Caco-2 (cell line): ENCODE measurements around the gene SPEM1. TPM values are rescaled to one million over a fixed set of nuclear protein-coding genes. Genes with fewer than 3 reads are reported as not detected.
A peak's percentile ranks its signal among the peaks of the same experiment; 100 is the strongest.

Experiments used
- BruUV-seq: library from RNA; stranded (reverse); fragments of 400-500 nt; replicated peaks from 2 replicates; lab custom pipeline; 2021; lab: Mats Ljungman, UMichigan
- CTCF ChIA-PET: fragments of 300-600 bp; sonication (Branson Sonifier 250); formaldehyde crosslinking; loops from one replicate; lab custom pipeline; 2022; ENCODE audit warnings: antibody characterized with exemption; lab: Charles Lee
- POLR2A ChIA-PET: fragments of 300-600 bp; sonication (Branson Sonifier 250); formaldehyde crosslinking; loops from one replicate; lab custom pipeline; 2022; ENCODE audit warnings: antibody characterized with exemption; lab: Charles Lee
- DNase-seq, 2 experiments: peaks; one replicate each; pipeline versions ENCODE4 v3.0.0 to v3.0.0-alpha.2; 2020 to 2022
- H3K27me3 ChIP-seq: replicated peaks from 2 replicates; pipeline ENCODE4 v1.6.0; 2011; ENCODE audit warnings: low read length; ENCODE audit not compliant: control insufficient read depth, insufficient read depth
- H3K36me3 ChIP-seq: 2 replicates; pipeline ENCODE4 v1.5.1; 2011; ENCODE audit warnings: low read length; ENCODE audit not compliant: control insufficient read depth, insufficient read depth
- H3K4me1 ChIP-seq: fragments of 250-450 bp; sonication (Bioruptor Pico); 2 replicates; pipeline ENCODE4 v1.5.1; 2020; ENCODE audit warnings: mild to moderate bottlenecking
- H3K4me3 ChIP-seq: 2 replicates; pipeline ENCODE4 v1.5.1; 2011; ENCODE audit warnings: low read depth, mild to moderate bottlenecking, control low read depth, low read length
- H3K9me3 ChIP-seq: fragments of 250-450 bp; sonication (Bioruptor Pico); 2 replicates; pipeline ENCODE4 v1.5.1; 2020; ENCODE audit warnings: mild to moderate bottlenecking, moderate library complexity
- H3K27ac Mint-ChIP-seq: one replicate; pipeline ENCODE4 v1.8.0; 2022; ENCODE audit warnings: mixed read lengths; ENCODE audit not compliant: unreplicated experiment
- H3K27me3 Mint-ChIP-seq: one replicate; pipeline ENCODE4 v1.8.0; 2022; ENCODE audit warnings: mixed read lengths; ENCODE audit not compliant: insufficient read depth, unreplicated experiment
- H3K36me3 Mint-ChIP-seq: one replicate; pipeline ENCODE4 v1.8.0; 2022; ENCODE audit warnings: mild to moderate bottlenecking, mixed read lengths; ENCODE audit not compliant: insufficient read depth, unreplicated experiment
- H3K4me1 Mint-ChIP-seq: one replicate; pipeline ENCODE4 v1.8.0; 2022; ENCODE audit warnings: low read depth, mixed read lengths; ENCODE audit not compliant: unreplicated experiment
- H3K4me3 Mint-ChIP-seq: one replicate; pipeline ENCODE4 v1.8.0; 2022; ENCODE audit warnings: mild to moderate bottlenecking, moderate library complexity, mixed read lengths; ENCODE audit not compliant: unreplicated experiment
- H3K9me3 Mint-ChIP-seq: one replicate; pipeline ENCODE4 v1.8.0; 2022; ENCODE audit warnings: mixed read lengths; ENCODE audit not compliant: unreplicated experiment
- intact Hi-C: fragments of 100-400 bp; cut with micrococcal nuclease; formaldehyde crosslinking; loops from one replicate; pipeline ENCODE4 v1.10.0; 2022; ENCODE audit not compliant: unreplicated experiment
- total RNA-seq: library from RNA; stranded (reverse); gene quantifications from 2 replicates; pipeline ENCODE4 v1.2.3, GENCODE V29; 2022
- TF ChIP-seq, protein P1 (sequence below), 2 experiments: fragments of 200-600 bp in 1 of 2; IDR thresholded peaks; 1 replicate in 1 of 2; 2 replicates in 1 of 2; pipeline versions ENCODE4 v1.5.1 to v1.8.0; 2011 to 2022; ENCODE audit warnings: antibody characterized with exemption in 1 of 2, control low read depth in 1 of 2, inconsistent platforms in 1 of 2, low read depth in 1 of 2, low read length in 1 of 2, mild to moderate bottlenecking in 1 of 2, moderate library complexity in 1 of 2; ENCODE audit not compliant: insufficient read depth in 1 of 2, severe bottlenecking in 1 of 2, unreplicated experiment in 1 of 2

Gene SPEM1
- total RNA-seq, 1 experiment from 2014 or later: 0.52 TPM

GRCh38 chr17:7405350-7406234, 14.5 kb upstream of the SPEM1 start:
- Mint-ChIP-seq H3K36me3 (peaks cover 6% of the 10 kb centered on the region), H3K4me3 (peak overlapping the region; percentile 76), H3K4me1 (peaks cover 8% of the 10 kb centered on the region), H3K27ac (peak overlapping the region; percentile 20), H3K9me3 (no peaks in the 10 kb centered on the region), H3K27me3 (no peaks in the 10 kb centered on the region)
- POLR2A ChIA-PET: no interaction called here
- TF ChIP-seq, protein P1, sequence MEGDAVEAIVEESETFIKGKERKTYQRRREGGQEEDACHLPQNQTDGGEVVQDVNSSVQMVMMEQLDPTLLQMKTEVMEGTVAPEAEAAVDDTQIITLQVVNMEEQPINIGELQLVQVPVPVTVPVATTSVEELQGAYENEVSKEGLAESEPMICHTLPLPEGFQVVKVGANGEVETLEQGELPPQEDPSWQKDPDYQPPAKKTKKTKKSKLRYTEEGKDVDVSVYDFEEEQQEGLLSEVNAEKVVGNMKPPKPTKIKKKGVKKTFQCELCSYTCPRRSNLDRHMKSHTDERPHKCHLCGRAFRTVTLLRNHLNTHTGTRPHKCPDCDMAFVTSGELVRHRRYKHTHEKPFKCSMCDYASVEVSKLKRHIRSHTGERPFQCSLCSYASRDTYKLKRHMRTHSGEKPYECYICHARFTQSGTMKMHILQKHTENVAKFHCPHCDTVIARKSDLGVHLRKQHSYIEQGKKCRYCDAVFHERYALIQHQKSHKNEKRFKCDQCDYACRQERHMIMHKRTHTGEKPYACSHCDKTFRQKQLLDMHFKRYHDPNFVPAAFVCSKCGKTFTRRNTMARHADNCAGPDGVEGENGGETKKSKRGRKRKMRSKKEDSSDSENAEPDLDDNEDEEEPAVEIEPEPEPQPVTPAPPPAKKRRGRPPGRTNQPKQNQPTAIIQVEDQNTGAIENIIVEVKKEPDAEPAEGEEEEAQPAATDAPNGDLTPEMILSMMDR (IDR thresholded peaks at IDR 0.05; ENCODE audit: insufficient read depth in 1 of 2, low read depth in 1 of 2, low read length in 1 of 2, severe bottlenecking in 1 of 2, unreplicated experiment in 1 of 2): no peak
- BruUV-seq: TSS peak; percentile 50
- H3K36me3 ChIP-seq: no peaks in the 10 kb centered on the region
- intact Hi-C loops: loop anchor here (2.0 kb wide), 1 partner anchor 55 kb away; no protein-coding TSS in a partner anchor
- CTCF ChIA-PET: interaction anchor here (0.6 kb wide), 1 partner anchor 52 kb away, joined by 3 read pairs; no protein-coding TSS in a partner anchor
- H3K9me3 ChIP-seq: no peaks in the 10 kb centered on the region
- no peaks in the 10 kb centered on the region for H3K27me3 ChIP-seq
- no peaks in the 10 kb centered on the region for H3K4me1 ChIP-seq
- peak overlapping the region; percentile 53 for H3K4me3 ChIP-seq
- DNase-seq: no peak

GRCh38 chr17:7406235-7406825, 13.8 kb upstream of the SPEM1 start:
- H3K27me3 Mint-ChIP-seq: no peaks in the 10 kb centered on the region
- no peak for DNase-seq
- no peaks in the 10 kb centered on the region for H3K9me3 Mint-ChIP-seq
- no TSS peak for BruUV-seq
- intact Hi-C loops: no loop called here
- H3K4me3 Mint-ChIP-seq: no peak overlapping the region
- Histone ChIP-seq H3K4me1 (no peaks in the 10 kb centered on the region), H3K27me3 (no peaks in the 10 kb centered on the region), H3K4me3 (no peak overlapping the region), H3K9me3 (no peaks in the 10 kb centered on the region), H3K36me3 (no peaks in the 10 kb centered on the region)
- peaks cover 6% of the 10 kb centered on the region for H3K36me3 Mint-ChIP-seq
- H3K27ac Mint-ChIP-seq: peak overlapping the region; percentile 20
- POLR2A ChIA-PET: no interaction called here
- TF ChIP-seq, protein P1 (IDR thresholded peaks at IDR 0.05; ENCODE audit: insufficient read depth in 1 of 2, low read depth in 1 of 2, low read length in 1 of 2, severe bottlenecking in 1 of 2, unreplicated experiment in 1 of 2): no peak
- peaks cover 8% of the 10 kb centered on the region for H3K4me1 Mint-ChIP-seq
- CTCF ChIA-PET: interaction anchor here (0.6 kb wide), 1 partner anchor 53 kb away, joined by 3 read pairs; no protein-coding TSS in a partner anchor

DNA sequence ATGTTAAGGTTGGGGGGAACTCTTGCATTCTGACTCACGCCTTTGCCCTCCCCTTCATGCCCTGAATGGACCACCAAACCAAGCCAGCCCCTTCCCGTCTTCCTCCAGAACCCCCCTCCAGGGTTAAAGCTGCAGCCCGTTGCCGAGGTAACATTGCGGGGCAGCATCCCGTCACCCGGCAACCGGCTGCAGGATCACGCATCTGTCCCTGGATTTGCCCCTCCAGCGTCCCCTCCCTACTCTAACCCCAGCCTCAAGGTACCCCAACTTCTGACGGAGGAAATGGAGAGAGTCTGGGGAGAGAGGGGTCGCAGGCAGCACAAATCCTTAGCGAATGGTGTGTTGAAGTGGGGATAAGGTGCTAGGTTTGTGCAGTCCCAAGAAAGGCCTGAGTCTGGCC, 13.0 kb upstream of the SPEM1 start:
- no peak for DNase-seq
- no peaks in the 10 kb centered on the region for H3K27me3 Mint-ChIP-seq
- Histone ChIP-seq H3K4me1 (no peaks in the 10 kb centered on the region), H3K27me3 (no peaks in the 10 kb centered on the region), H3K9me3 (no peaks in the 10 kb centered on the region), H3K4me3 (no peak overlapping the region), H3K36me3 (no peaks in the 10 kb centered on the region)
- TF ChIP-seq, protein P1 (IDR thresholded peaks at IDR 0.05; ENCODE audit: insufficient read depth in 1 of 2, low read depth in 1 of 2, low read length in 1 of 2, severe bottlenecking in 1 of 2, unreplicated experiment in 1 of 2): no peak
- H3K36me3 Mint-ChIP-seq: peaks cover 6% of the 10 kb centered on the region
- ChIA-PET CTCF (interaction anchor here (0.6 kb wide), 1 partner anchor 29 kb away, joined by 3 read pairs; no protein-coding TSS in a partner anchor), POLR2A (interaction anchor here (0.5 kb wide), 1 partner anchor 8 kb away, joined by 5 read pairs; no protein-coding TSS in a partner anchor)
- no TSS peak for BruUV-seq
- H3K27ac Mint-ChIP-seq: no peak overlapping the region
- peaks cover 8% of the 10 kb centered on the region for H3K4me1 Mint-ChIP-seq
- intact Hi-C loops: no loop called here
- peak overlapping the region; percentile 29 for H3K4me3 Mint-ChIP-seq
- H3K9me3 Mint-ChIP-seq: no peaks in the 10 kb centered on the region
